GM19395 (cell line): ENCODE measurements around the gene CR2.
A peak's percentile ranks its signal among the peaks of the same experiment; 100 is the strongest.
"Not testable (repeated sequence)": the region's sequence is repeated elsewhere in the genome, so short reads cannot be mapped to it uniquely, and the experiment has no call there.

ENCODE experiments used
- ATAC-seq: cut with Tn5 transposase; IDR thresholded peaks from one replicate; pipeline ENCODE4 v1.9.1; 2021; ENCODE audit warnings: mild to moderate bottlenecking, moderate library complexity; ENCODE audit not compliant: unreplicated experiment

Gene CR2

DNA sequence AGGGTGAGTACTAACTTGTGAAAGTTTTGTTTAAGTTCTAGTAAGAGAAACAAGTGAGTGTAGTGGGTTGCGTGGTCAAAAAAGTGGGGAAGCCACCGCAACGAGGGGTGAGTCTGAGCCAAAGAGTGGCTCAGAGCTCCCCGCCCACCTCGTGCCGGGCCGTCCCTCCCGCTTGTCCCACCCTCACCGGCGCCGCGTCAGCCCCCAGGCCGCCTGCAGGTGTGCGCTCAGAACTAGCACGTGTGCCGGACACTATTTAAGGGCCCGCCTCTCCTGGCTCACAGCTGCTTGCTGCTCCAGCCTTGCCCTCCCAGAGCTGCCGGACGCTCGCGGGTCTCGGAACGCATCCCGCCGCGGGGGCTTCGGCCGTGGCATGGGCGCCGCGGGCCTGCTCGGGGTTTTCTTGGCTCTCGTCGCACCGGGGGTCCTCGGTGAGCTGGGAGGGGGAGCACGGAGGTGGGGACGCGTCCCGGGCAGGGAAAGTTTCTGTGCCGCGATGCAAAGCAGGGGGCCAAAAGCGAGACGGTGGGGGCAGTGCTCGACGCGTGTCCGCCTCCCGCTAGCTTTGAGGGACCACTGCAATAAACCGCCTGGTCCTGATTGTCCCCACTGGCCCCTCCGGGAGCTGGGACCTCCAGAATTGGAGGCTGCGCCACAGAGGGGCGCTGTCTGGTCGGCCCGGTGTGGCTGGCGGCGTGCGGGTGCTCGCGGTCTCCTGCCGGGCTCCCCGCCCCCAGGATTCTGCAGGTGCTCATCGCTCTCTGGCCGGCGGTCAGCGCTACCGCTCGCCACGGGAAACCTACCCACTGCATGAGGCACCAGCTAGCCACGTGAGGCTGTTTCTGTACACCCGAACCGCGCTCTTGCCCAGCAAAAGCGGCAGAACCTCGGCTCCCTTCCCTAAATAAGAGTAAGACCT lies at the start of gene CR2:
TSS of gene CR2 (plus strand) at position 283 of the 919 bp plus-strand sequence. CDS start at position 374, 91 bp downstream.
- ATAC-seq = peak; percentile 74

DNA sequence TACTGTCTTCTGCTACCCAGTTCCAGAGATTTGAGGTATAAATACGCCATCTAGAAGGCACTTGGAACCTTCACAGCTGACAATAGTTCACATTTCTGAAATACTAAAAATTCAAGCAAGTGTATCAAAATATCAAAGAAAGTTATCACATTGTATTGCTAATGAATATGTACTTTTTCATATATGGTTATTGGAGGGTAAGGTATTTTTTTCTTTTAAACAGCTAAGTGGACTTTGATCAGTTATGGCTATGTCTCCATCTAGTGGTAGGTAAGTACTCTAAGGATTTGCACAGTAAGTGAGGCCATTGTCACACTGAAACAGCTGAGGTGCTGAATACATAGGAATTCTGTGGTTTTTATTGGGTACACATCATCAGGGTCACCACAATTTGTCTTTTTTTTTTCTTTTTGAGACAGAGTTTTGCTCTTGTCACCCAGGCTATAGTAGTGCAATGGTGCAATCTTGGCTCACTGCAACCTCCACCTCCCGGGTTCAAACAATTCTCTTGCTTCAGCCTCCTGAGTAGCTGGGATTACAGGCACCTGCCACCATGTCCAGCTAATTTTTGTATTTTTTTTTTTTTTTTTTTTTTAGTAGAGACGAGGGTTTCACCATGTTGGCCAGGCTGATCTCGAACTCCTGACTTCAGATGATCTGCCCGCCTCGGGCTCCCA lies 49.1 kb upstream of the CR2 start:
- ATAC-seq = no peak

DNA sequence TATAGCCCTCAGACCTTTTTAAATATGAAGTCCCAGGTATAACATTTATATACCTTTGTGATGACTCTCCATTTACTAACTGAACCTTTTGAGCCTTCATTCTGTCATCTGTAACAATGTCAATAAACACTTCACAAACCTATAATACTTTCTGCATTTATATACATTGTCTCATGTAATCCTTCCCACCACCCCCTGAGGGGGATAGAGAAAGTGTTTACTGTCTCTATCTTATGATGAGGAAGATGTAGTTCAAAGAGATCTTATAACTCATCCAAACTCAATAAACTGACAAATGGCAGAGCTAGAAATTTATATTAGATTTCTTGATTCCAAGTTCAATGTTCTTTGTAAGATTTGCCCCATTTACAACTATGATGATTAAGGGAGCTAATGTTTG lies 48.3 kb upstream of the CR2 start:
- ATAC-seq = no peak

DNA sequence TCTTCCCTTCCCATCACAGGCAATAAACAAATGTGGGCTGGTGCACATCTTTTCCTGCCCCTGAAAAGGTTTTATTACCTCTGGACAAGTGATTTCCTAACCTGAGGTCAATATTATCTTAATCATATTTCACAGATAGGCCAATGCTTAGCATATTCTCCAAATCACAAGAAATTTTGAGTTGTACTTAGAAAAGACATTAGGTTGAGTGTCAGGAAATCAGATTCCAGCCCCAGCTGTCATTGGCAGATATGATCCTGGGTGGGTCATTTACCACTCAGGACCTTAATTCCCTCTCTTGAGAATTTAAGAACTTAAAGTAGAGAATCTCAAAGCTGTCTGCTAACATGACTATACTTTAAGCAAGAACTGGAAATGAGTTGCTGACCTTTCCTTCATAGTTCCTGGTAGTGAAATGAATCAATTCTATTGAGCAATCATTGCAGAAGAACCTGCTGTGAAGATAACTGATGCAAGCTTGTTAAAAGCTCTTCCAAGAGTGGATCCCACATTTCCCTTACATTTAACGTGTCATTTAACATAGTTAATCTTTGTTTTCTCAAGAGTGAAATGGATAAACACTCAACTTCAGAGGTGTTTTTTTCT lies 46.4 kb upstream of the CR2 start:
- no peak for ATAC-seq

DNA sequence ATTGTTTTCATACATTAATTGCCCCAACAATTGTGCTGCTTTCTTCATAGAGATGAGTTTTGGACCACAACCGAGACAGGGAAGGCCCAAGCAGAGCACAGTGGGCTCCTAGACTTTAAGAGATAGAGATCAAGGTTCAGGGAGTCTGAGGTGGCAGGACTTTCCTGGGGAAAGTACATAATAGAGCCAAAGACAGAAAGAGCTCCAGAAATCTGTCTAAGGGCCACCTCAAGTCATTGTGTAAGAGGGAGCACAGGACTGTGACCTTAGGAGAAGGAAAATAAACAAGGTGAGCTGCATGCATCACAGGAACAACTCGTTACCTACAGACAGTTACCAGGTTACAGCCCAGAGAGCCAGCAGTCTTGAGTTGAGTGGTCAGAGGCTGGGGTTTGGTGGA lies 41.3 kb upstream of the CR2 start:
- no peak for ATAC-seq

DNA sequence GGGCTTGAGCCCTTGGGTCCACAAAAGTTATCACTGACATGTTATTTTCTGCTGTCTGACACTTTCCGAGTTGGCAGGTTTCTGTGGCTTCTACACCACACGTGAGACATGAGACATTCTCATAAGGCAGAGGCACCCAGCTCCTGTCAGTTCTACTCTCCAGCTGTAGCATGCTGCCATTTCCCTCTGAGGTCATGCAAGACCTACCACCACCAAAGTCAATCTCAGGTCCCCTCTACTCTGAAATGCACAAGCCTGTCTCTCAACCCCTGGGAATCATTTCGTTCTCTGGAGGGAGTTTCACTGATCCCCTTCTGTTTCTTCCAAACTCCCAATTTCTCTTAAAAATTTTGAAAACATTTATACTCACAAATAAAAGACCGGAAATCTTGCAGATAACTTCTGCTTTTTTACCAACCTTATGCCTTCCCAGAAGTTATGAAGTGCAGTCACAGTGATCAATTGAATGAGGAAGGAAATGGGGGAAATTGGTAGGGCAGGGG lies 39.5 kb upstream of the CR2 start:
- peak; percentile 94 for ATAC-seq

DNA sequence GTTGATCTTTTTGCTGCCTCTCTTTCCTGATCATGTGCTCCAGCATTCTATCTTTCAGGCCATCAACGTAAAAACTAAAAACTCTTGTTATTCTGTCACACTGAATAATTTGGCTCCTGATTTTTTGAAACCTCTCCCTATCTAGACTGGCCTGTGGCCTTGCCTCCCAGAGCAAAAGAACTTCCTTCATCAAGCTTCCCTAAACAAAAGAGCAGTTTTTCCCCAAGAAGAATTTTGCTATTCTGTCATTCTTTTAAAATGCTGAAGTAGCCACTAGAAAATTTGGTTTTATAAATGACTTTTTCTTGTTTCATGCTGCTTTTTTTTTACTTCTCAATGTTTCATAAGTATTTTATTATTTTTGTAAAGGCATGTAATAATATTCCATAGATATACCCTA lies 37.1 kb upstream of the CR2 start:
- ATAC-seq = no peak

DNA sequence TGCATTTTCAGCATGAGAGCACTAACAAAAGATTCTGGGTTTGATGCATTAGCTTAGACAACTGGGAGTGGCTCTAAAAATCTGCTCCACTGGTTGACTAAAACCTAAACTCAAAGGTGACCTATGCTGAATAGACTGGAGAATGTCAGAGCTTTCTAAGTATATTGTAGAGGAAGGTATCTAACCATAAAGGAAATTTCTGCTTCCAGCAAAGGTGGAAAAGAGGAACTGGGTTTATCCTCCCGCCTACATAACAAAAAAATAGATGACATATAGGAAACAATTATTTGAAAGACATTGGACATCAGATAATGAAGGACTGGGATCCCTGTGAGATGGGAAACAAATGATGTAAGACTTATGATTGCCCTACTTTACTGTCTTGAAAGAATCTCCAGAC lies 35.8 kb upstream of the CR2 start:
- ATAC-seq = no peak

DNA sequence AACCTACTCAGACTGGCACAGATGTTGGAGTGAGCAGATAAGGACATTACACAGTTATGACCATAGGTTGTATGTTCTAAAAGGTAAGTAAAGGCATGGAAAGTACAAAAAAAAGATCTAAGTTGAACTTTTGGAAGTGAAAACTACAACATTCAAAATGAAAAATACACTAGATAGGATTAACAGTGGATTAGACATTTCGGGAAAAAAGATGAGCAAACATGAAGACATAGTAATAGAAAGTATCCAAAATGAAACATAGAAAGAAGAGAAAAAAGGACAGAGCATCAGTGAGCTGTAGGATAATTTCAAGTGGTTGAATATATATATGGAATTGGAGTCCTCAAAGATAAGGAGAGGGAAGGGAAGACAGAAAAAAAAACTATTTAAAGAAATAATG lies 34.0 kb upstream of the CR2 start:
- ATAC-seq = no peak

DNA sequence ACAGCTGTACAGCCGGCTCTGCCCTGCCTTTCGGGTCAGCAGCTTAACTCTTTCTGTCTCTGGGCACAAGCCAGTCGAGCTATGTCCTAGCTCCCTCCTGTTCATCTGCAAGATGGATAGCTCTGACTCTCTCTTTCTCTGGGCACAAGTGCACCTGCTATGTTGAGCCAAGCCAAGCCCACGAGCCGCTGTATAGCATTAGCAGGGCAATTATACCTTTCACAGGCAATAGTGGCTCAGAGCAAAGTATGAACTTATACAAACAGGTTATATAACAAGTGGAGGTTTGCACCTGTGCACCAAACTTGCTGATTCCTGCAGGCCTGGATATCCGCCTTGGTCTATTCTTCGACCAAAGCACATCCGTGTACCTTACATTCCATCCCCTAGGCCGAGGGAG lies 33.0 kb upstream of the CR2 start:
- no peak for ATAC-seq

DNA sequence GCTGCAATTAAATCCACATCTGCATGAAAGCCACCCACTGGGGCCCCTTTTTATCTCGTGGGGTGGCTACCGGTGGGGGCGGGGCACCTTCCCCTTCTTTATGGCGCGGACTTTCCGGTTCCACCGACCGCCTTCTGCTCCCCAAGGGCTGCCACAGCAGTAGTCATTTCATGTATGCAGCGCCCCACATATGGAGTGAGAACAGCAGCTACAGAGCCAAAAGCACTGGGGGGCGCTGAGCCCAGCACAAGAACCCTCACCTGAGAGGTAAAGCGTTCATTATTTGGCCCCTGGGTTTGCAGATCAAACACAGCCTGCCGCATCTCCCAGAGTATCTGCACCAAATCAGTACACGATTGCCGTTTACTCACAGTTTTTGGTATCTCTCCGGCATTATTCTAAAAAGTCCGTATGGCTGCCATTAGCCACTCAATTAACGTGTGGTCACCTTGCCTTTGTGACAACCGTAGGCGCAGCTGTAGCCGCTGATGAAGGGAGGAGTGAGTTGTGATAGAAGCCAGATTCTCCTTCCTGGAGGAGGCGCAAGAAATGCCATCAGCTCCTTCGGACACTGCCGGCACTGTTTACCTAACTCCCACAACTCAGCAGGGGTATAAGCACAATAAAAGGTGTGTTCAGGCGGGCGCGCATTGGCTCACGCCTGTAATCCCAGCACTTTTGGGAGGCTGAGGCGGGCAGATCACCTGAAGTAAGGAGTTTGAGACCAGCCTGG lies 30.4 kb upstream of the CR2 start:
- no peak for ATAC-seq

DNA sequence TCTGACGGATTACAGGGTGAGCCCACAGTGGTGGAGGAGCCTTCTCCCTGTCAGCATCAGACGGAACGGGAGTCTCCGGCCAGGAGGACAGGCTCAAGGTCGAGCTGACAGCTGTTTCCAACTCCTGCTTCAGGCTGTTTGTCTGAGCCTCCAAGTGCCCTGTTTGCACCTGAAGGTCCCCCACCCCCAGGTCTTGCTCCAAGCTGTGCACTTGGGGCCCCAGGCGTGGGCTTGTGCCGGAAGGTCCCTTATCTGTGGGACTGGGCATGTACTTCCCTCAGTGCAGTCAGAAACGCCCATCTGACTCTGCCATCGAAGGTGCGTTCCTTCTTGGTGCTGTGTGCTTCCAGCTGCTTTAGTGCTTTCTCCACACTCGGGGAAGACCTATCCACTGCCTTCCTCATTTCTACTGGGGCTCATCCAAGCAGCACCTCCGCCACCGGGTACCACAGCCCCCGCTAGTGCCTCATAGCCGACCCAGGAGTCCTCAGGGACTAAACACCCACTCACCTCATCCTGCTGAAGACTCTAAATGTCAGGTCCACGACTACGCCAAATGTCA lies 29.5 kb upstream of the CR2 start:
- ATAC-seq = no peak

DNA sequence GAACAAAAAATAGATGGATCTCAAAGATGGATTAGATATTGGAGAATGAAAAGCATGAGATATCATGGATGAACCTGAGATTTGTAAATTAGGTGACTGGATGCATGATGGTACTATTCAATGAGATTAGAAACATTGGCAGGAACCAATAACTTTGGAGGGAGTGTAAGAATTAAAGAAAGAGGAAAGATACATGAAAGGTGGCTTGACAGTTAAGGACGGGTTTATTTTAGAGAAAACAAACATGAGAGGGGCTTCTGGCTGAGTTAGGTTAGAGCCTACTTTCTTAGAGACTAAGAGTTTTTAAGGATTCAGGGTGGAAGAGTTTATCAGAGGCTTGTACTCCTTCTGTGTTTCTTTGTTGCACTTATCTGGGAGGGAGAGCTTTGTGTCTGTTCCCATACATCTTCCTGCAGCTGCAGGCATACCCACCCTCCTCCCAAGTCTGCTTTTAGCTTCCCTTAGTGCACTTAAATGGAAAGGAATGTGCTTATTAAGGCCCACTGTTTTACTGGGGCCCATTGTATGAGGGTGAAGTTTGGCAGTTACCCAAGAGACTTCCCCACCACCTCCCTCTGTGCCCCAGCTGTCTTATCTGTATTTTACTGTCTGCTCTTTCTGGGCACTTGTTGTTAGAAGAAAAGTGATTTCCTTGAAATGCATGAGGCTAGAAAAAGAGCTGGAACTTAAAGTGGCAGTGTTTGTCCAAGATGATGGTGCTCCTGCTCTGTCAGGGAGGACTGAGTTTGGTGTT lies 26.1 kb upstream of the CR2 start:
- ATAC-seq = no peak

DNA sequence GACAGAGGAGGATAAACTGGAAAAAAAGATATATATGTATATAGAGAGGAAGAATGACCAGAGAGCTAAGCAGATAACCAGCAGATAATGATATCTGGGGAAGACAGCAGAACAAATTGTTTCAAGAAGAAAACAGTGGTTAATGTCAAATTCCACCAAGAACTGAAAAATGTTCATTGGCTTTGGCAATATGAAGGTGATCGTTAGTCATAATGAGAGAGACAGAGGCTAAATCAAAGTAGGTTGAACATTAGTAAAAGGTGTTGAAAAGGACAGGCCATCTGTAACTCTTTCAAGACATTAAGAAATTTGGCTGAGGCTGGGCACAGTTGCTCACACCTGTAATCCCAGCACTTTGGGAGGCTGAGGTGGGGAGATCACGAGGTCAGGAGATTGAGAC lies 25.3 kb upstream of the CR2 start:
- no peak for ATAC-seq

DNA sequence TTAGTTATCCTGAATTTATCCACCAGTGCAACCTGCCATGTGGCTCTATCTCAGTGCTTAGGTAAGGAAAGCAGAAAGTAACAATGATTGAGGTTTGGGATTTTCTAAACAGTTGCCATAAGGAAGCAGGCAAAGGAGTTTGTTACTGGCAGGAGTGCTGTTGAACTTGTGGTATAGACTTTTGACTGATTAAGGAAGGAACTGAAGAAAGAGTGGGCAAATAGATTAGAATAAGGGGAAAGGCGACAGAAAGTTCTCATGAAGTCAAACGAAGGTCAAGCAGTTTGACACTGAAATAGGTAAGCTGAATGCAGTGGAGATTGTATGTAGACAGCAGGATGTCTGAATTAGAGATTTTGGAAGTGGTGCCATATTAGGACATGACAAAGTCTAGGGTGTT lies 24.2 kb upstream of the CR2 start:
- no peak for ATAC-seq

DNA sequence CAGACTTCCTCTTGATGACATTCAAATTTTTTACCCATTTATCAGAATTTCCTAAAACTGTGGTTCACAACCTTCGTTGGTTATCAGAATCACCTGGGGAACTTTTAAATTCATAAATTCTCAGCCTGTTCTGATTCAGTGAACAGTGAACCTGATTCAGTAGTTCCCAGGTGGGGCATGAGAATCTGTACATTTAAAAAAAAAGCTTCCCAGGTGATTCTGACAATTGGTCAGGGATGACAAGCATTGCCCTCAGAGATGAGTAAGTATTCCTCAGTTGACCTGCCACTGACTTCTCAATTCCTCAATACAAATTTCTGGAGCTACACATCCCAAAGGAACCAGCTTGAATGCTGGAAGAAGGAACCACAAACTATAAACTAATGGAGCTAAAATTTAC lies 23.5 kb upstream of the CR2 start:
- no peak for ATAC-seq

DNA sequence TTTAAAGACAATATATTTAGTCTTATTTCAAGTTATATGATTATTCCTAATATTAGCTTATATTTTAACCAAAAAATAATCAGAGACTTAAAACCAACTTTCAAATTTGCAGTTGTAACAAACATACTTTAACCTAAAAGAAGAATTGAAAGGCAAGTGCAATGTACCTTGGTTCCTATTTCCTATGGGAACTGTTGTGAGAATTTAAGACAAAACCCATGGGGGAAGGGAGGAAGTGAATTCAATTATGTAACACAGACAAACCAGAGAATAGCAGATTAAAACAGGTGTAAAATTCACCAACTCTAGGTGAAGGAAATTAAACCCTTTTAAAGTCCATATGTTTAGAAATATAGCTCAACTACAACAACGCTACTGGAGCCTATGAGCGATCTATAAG lies 22.6 kb upstream of the CR2 start:
- ATAC-seq = no peak

DNA sequence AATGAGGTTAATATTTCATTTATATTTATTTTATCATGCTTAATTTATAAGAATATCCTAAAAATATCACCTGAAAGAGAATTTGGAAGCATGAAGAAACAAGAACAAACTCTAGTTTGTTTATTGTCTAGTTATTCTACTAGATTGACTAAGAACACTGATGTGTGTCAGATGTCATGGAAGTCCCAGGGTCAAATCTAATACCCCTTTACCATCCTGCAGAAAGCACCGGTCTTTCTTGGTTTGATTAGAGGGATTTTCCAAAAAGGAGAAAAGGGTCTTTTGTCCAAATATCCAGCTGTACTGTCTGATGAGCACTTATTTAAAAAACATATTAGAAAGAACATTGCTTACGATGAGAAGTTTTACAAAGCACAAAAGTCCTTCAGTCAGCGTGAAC lies 20.7 kb upstream of the CR2 start:
- ATAC-seq = no peak

DNA sequence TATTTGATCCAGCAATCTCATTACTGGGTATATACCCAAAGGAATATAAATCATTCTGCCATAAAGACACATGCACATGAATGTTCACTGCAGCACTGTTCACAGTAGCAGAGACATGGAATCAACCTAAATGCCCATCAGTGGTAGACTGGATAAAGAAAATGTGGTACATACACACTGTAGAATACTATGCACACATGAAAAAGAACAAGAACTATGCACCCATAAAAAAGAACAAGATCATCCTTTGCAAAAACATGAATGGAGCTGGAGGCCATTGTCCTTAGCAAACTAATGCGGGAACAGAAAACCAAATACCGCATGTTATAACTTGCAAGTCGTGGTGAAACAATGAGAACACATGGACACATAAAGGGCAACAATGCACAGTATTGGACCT lies 17.4 kb upstream of the CR2 start:
- ATAC-seq = not testable (repeated sequence)

DNA sequence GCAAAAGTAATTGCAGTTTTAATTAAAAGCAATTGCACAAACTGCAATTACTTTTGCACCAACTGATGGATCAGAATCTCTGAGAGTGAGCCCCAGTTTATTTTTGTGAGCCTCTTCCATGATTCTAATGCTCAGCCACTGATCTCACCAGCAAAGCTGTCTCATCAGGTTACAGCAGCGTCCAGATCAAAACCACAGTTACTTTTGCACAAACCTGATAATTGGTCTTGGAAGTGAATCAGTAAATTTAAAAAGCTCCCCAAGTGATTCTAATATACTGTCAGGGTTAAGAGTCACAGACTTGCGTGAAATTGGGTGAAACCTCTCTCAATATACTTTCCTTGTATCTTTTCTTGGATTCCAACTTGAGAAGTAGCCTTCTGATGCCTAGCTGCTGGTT lies 13.5 kb upstream of the CR2 start:
- ATAC-seq = no peak
